ENCODE data around the gene TSPEAR. TPM values are rescaled to one million over a fixed set of nuclear protein-coding genes. Genes with fewer than 3 reads are reported as not detected.

The TSPEAR gene
- total and polyA plus RNA-seq, 12 donors = under 0.01 to 3.4 (median 1.0) TPM; not detected in 3

- Histone ChIP-seq H3K4me3 (no peak overlapping the region), H3K27me3 (peaks cover 0 to 30% (median 25%) of the 10 kb centered on the region in 7 donors), H3K4me1 (peaks cover 0 to 7% (median 0%) of the 10 kb centered on the region in 9 donors), H3K9me3 (no peaks in the 10 kb centered on the region), H3K36me3 (no peaks in the 10 kb centered on the region), H3K27ac (no peak overlapping the region)
- 47 to 52% methylated on average over 16 of the region's 16 CpGs for WGBS, 2 donors
- intact Hi-C loops (cut with DNase I) = loop anchor here in 1 of 10 donors (10.0 kb wide), 1 partner anchor 134 kb away; the partner anchor contains the start of gene KRTAP10-8
- no peak for TF ChIP-seq CTCF (IDR thresholded peaks at IDR 0.05)
- no peak for DNase-seq
- no peak for ATAC-seq
Observed at GRCh38 chr21:44748621-44749020, 37.2 kb upstream of the TSPEAR start.

- TF ChIP-seq CTCF (IDR thresholded peaks at IDR 0.05) = peak in 7 of 9 donors; percentile 6 to 52 (median 32)
- Histone ChIP-seq H3K4me1 (no peaks in the 10 kb centered on the region), H3K27ac (no peak overlapping the region), H3K4me3 (no peak overlapping the region), H3K27me3 (no peaks in the 10 kb centered on the region), H3K36me3 (no peaks in the 10 kb centered on the region), H3K9me3 (peaks cover 0 to 27% (median 19%) of the 10 kb centered on the region in 11 donors)
- ATAC-seq = no peak
- WGBS, 2 donors = 86 to 95% methylated on average over 1 of the region's 1 CpG
- DNase-seq = no peak
- intact Hi-C loops (cut with DNase I) = loop anchor here in 3 of 10 donors (5.0 to 10.0 kb wide), 2 partner anchors 128 to 230 kb away; partner anchors contain the start of gene KRTAP10-8 (in 1 of the 3)
Observed at GRCh38 chr21:44742418-44743153, 31.2 kb upstream of the TSPEAR start.

- DNase-seq (no peak), ATAC-seq (no peak)
- Histone ChIP-seq H3K27ac (no peak overlapping the region), H3K4me1 (no peaks in the 10 kb centered on the region), H3K36me3 (no peaks in the 10 kb centered on the region), H3K27me3 (no peaks in the 10 kb centered on the region), H3K9me3 (peaks cover 0 to 34% (median 26%) of the 10 kb centered on the region in 11 donors), H3K4me3 (no peak overlapping the region)
- 95 to 97% methylated on average over 3 of the region's 3 CpGs for WGBS, 2 donors
- no peak for TF ChIP-seq CTCF (IDR thresholded peaks at IDR 0.05)
- intact Hi-C loops (cut with DNase I) = loop anchor here in 3 of 10 donors (5.0 to 10.0 kb wide), 2 partner anchors 127 to 230 kb away; partner anchors contain the start of gene KRTAP10-8 (in 1 of the 3)
Observed at GRCh38 chr21:44741921-44742320, 30.5 kb upstream of the TSPEAR start.

GRCh38 chr21:44740742-44741141, 29.4 kb upstream of the TSPEAR start:
- Histone ChIP-seq H3K4me3 (no peak overlapping the region), H3K4me1 (no peaks in the 10 kb centered on the region), H3K27me3 (no peaks in the 10 kb centered on the region), H3K9me3 (peaks cover 0 to 45% (median 28%) of the 10 kb centered on the region in 11 donors), H3K27ac (no peak overlapping the region), H3K36me3 (no peaks in the 10 kb centered on the region)
- TF ChIP-seq CTCF (IDR thresholded peaks at IDR 0.05) = no peak
- intact Hi-C loops (cut with DNase I) = loop anchor here in 3 of 10 donors (5.0 to 10.0 kb wide), 2 partner anchors 126 to 228 kb away; partner anchors contain the start of gene KRTAP10-8 (in 1 of the 3)
- 83 to 87% methylated on average over 7 of the region's 7 CpGs for WGBS, 2 donors
- DNase-seq (no peak), ATAC-seq (no peak)
